Motor neuron (in vitro differentiated cells): Measurements from ENCODE around the gene DDIAS. TPM values are rescaled to one million over a fixed set of nuclear protein-coding genes. Genes with fewer than 3 reads are reported as not detected.
"Not testable (repeated sequence)": the region's sequence is repeated elsewhere in the genome, so short reads cannot be mapped to it uniquely, and the experiment has no call there.

Source experiments
- ATAC-seq, 8 experiments: fragments of 200-7000 bp; cut with Tn5 transposase; replicated peaks in 6 of 8; 2 replicates each; pipeline ENCODE4 v1.8.0; 2021; ENCODE audit warnings: mild to moderate bottlenecking in 8 of 8, moderate library complexity in 8 of 8
- H3K27ac ChIP-seq, 2 donors: fragments of 250-450 bp; sonication (Bioruptor Pico); 2 replicates each; pipeline ENCODE4 v1.9.0; 2021; ENCODE audit warnings: antibody characterized with exemption in 2 of 2, mild to moderate bottlenecking in 2 of 2, moderate library complexity in 1 of 2
- H3K4me1 ChIP-seq, 2 donors: fragments of 250-450 bp; sonication (Bioruptor Pico); replicated peaks in 1 of 2; 2 replicates each; pipeline ENCODE4 v1.6.1; 2021; ENCODE audit warnings: antibody characterized with exemption in 2 of 2, mild to moderate bottlenecking in 2 of 2, moderate library complexity in 1 of 2
- H3K4me3 ChIP-seq, 5 donors: fragments of 250-450 bp; sonication (Bioruptor Pico); 2 replicates each; pipeline ENCODE4 v1.9.0; 2021; ENCODE audit warnings: antibody characterized with exemption in 5 of 5, mild to moderate bottlenecking in 5 of 5, moderate library complexity in 4 of 5
- WGBS, 10 experiments: fragments of 450-650 bp; shearing (Covaris generic); methylation state at CpG; one replicate each; pipeline ENCODE4 v1.0.0; 2022; 5-methylcytosine and 5-hydroxymethylcytosine counted together
- in situ Hi-C, 9 experiments: fragments of 400-800 bp; cut with MboI; loops; one replicate each; pipeline ENCODE4 v1.15.0; 2021; ENCODE audit warnings: low sequenced_read_pairs in 9 of 9, low pct_unique_long_range_greater_than_20kb in 2 of 9; ENCODE audit not compliant: unreplicated experiment in 9 of 9
- total RNA-seq, 8 experiments: library from RNA; unstranded; fragments of 300-600 nt; gene quantifications; 2 replicates each; pipeline versions ENCODE4 v1.2.3 to v1.2.4, GENCODE V29; 2022

DDIAS gene
- total RNA-seq, 8 experiments from 2014 or later: 0.23 to 9.4 (median 0.77) TPM

DNA sequence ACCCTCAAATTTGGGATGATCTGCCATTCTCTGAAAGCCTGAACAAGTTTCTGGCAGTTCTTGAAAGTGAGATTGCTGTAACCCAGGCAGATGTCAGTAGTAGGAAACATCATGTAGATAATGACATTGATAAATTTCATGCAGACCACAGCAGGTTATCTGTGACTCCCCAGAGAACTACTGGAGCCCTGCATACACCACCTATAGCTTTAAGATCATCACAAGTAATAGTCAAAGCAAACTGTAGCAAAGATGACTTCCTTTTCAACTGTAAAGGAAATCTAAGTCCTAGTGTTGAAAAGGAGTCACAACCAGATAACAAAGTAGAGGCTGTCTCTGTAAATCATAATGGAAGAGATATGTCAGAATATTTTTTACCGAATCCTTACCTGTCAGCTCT lies 31.0 kb downstream of the DDIAS start:
- H3K27ac ChIP-seq: no peak overlapping the region
- in situ Hi-C loops: no loop called here
- no peak for ATAC-seq
- H3K4me3 ChIP-seq: no peak overlapping the region
- 92 to 100% (median 100%) methylated on average over 1 of the region's 1 CpG; no CpG with 5 or more reads in 2 of the 10 experiments for WGBS, 10 experiments
- no peaks in the 10 kb centered on the region for H3K4me1 ChIP-seq

DNA sequence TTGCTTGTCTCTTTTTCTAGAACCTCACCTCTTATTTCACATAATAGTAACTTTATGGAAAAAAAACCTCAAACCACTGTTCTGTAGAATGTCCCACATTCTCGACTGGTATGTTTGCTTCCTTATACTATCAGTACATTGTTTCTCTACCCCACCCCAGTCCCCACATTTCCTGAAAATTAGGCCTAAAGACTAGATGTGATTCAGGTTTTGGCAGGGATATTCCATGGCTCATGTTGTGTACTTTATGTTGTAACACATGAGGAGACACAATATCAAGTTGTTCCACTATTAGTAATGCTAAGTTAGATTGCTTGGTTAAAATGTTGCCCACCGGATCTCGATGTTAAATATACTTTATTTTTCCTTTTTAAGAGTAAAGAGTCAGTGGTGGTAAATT lies 34.7 kb downstream of the DDIAS start:
- in situ Hi-C loops: no loop called here
- 40 to 100% (median 97%) methylated on average over 1 to 3 of the region's 3 CpGs; no CpG with 5 or more reads in 3 of the 10 experiments for WGBS, 10 experiments

DNA sequence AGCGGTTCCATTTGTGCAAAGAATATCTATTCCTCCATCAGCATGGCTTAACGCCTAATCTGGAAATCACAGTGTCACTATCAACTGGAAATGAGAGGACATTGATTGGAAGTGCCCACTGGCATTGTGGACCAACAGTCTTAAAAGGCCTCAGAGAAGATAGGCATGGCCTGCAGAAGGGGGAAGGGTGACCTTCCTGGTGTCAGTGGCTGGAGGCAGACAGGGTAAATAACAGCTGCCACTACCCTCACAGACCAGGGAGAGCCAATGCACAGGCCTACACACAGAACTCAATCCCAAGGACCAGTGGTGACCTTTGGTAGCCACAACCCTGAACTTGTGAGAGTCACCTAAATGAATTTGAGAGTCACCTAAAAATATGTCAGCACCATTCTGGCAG lies 36.0 kb downstream of the DDIAS start:
- Histone ChIP-seq H3K4me1 (no peaks in the 10 kb centered on the region), H3K4me3 (no peak overlapping the region), H3K27ac (no peak overlapping the region)
- in situ Hi-C loops: no loop called here
- WGBS, 10 experiments: 80 to 100% (median 100%) methylated on average over 1 to 2 of the region's 2 CpGs; no CpG with 5 or more reads in 2 of the 10 experiments
- no peak for ATAC-seq

More for the DNA sequence above, 34.7 kb downstream of the DDIAS start:
- H3K27ac ChIP-seq: no peak overlapping the region
- no peak overlapping the region for H3K4me3 ChIP-seq
- no peaks in the 10 kb centered on the region for H3K4me1 ChIP-seq
- ATAC-seq: no peak

DNA sequence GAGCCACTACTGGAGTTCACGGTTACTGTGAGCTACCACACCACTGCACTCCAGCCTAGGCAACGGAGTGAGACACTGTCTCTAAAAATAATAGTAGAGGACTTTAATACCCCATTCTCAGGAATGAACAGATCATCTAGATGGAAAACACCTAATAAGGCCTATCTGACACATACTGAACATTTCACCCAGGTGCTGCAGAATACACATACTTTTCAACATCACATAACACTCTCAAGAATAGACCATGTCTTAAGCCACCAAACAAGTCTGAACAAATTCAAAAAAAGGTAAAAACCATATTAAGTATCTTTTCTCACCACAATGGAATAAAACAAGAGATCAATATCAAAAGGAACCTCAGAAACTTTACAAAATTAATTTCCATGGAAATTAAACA lies 37.9 kb downstream of the DDIAS start:
- no peak for ATAC-seq
- WGBS, 10 experiments: 90 to 100% (median 100%) methylated on average over 1 to 2 of the region's 2 CpGs; no CpG with 5 or more reads in 6 of the 10 experiments
- Histone ChIP-seq H3K4me3 (no peak overlapping the region), H3K4me1 (no peaks in the 10 kb centered on the region), H3K27ac (no peak overlapping the region)
- in situ Hi-C loops: no loop called here

DNA sequence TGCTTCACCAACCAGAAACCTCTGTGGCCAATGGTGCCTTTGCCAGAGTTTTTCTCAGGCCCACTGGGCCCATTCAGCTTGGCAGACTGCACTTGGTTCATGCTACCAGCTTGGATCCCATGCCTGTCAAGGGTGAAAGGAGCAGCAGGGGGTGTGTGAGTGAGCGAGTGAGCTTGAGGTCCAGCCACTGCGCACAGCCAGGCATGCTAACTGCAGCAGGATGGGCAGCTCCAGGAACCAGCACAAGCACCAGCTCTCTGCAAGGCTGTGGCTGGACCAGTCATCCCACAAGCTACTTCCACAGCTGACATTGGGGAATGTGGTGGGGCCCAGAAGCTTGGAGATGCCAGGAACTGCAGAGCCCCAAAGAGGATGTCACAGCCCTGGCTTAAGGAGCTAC lies 40.8 kb downstream of the DDIAS start:
- ATAC-seq: no peak
- WGBS, 10 experiments: 92 to 100% (median 100%) methylated on average over 1 to 2 of the region's 2 CpGs; no CpG with 5 or more reads in 5 of the 10 experiments
- Histone ChIP-seq H3K27ac (no peak overlapping the region), H3K4me1 (no peaks in the 10 kb centered on the region), H3K4me3 (no peak overlapping the region)
- in situ Hi-C loops: no loop called here

DNA sequence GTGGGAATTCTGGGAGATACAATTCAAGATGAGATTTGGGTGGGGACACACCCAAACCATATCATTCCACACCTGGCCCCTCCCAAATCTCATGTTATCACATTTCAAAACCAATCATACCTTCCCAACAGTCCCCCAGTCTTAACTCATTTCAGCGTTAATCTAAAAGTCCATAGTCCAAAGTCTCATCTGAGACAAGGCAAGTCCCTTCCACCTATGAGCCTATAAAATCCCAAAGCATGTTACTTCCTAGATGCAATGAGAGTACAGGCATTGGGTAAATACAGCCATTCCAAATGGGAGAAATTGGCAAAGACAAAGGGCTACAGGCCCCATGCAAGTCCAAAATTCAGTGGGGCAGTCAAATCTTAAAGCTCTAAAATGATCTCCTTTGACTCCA lies 41.9 kb downstream of the DDIAS start:
- in situ Hi-C loops, H3K4me1 ChIP-seq, H3K27ac ChIP-seq, H3K4me3 ChIP-seq, ATAC-seq: not testable (repeated sequence)
- 100% methylated on average over 1 of the region's 1 CpG; no CpG with 5 or more reads in 6 of the 10 experiments for WGBS, 10 experiments

DNA sequence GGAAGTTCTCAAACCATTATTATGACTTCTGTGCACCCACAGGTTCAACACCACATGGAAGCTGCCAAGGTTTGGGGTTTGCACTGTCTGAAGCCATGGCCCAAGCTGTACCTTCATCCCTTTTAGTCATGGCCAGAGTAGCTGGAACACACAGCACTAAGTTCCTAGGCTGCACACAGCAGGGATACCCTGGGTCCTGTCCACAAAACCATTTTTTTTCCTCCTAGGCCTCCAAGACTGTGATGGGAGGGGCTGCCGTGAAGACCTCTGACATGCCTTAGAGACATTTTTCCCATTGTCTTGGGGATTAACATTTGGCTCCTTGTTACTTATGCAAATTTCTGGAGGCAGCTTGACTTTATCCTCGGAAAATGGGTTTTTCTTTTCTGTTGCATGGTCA lies 42.7 kb downstream of the DDIAS start:
- Histone ChIP-seq H3K27ac (no peak overlapping the region), H3K4me3 (no peak overlapping the region), H3K4me1 (no peaks in the 10 kb centered on the region)
- ATAC-seq: no peak
- WGBS, 10 experiments: 7 to 100% (median 45%) methylated on average over 1 to 2 of the region's 2 CpGs; no CpG with 5 or more reads in 3 of the 10 experiments
- in situ Hi-C loops: no loop called here

DNA sequence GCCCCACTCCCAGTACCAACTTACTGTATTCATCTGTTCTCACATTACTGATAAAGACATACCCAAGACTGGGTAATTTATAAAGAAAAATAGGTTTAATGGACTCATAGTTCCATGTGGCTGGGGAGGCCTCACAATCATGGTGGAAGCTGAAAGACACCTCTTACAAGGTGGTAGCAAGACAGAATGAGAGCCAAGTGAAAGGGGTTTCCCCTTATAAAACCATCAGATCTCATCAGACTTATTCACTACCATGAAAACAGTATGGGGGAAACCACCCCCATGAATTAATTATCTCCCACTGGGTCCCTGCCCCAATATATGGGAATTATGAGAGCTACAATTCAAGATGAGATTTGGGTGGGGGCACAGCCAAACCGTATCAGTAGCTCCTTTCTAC lies 43.5 kb downstream of the DDIAS start:
- in situ Hi-C loops, H3K4me3 ChIP-seq, H3K4me1 ChIP-seq, ATAC-seq, H3K27ac ChIP-seq: not testable (repeated sequence)
- WGBS, 10 experiments: 86 to 88% methylated on average over 1 of the region's 1 CpG; no CpG with 5 or more reads in 8 of the 10 experiments

DNA sequence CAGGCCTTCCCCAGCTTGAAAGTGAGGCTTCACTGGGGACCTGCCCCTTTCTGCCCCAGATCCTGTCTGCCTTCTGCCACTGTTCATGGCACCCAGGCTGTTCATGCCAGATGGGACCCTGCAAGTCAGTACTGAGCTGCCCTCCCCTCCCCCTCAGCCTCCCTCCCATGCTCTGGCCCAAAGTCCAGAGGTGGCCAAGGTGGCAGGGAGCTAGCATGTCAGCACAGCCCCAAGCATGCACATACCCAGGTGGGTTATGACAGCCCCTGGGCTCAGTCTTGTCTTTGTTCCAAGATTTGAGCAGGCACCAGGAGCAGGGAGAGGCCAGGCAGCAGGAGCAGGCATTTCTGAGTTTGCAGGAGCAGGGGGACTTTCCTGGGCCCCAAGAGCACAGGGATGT lies 44.1 kb downstream of the DDIAS start:
- ATAC-seq: no peak
- no peaks in the 10 kb centered on the region for H3K4me1 ChIP-seq
- H3K4me3 ChIP-seq: no peak overlapping the region
- in situ Hi-C loops: no loop called here
- H3K27ac ChIP-seq: no peak overlapping the region

DNA sequence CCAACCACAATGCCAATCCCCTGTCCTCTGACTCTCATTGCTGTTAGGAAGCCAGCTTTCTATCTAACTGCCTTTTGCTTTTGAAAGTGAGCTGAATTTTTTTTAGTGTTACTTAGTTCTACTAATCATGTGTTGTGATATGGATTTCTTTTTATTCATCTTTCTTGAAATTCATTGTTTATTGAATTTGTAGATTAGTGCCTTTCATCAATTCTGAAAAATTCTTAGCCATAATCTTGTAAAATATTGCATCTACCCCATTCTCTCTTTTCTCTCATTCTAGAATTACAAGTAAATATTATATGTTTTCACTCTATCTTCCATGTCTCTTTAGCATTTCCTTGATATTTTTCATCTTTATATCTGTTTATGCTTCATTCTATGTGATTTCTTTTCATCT lies 47.8 kb downstream of the DDIAS start:
- Histone ChIP-seq H3K4me1 (no peaks in the 10 kb centered on the region), H3K27ac (no peak overlapping the region), H3K4me3 (no peak overlapping the region)
- ATAC-seq: no peak
- in situ Hi-C loops: no loop called here

DNA sequence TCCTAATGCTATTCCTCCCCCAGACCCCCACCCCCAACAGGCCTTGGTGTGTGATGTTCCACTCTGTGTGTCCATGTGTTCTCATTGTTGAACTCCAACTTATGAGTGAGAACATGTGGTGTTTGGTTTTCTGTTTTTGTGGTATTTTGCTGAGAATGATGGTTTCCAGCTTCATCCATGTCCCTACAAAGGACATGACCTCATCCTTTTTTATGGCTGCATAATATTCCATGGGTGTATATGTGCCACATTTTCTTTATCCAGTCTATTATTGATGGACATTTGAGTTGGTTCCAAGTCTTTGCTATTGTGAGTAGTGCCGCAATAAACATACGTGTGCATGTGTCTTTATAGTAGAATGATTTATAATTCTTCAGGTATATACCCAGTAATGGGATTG lies 49.0 kb downstream of the DDIAS start:
- H3K4me3 ChIP-seq, H3K4me1 ChIP-seq, H3K27ac ChIP-seq, ATAC-seq, in situ Hi-C loops: not testable (repeated sequence)
- WGBS, 10 experiments: 83 to 100% (median 100%) methylated on average over 1 to 2 of the region's 2 CpGs; no CpG with 5 or more reads in 6 of the 10 experiments

DNA sequence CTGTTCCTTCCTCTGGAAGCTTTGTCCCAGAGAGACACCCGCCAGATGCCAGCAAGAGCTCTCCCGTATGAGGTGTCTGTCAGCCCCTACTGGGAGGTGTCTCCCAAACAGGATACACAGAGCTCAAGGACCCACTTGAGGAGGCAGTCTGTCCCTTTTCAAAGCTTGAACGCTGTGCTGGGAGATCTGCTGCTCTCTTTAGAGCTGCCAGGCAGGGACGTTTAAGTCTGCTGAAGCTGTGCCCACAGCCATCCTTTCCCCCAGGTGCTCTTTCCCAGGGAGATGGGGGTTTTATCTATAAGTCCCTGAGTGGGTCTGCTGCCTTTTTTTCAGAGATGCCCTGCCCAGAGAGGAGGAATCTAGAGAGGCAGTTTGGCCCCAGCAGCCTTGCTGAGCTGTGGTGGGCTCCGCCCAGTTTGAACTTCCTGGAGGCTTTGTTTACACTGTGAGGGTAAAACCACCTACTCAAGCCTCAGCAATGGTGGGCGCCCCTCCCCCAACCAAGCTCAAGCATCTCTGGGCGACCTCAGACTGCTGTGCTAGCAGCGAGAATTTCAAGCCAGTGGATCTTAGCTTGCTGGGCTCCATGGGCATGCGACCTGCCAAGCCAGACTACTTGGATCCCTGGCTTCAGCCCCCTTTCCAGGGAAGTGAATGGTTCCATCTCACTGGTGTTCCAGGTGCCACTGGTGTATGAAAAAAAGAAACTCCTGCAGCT lies 54.4 kb downstream of the DDIAS start:
- H3K4me1 ChIP-seq, H3K27ac ChIP-seq, H3K4me3 ChIP-seq, in situ Hi-C loops, ATAC-seq: not testable (repeated sequence)
- WGBS, 10 experiments: 40 to 92% (median 54%) methylated on average over 2 to 5 of the region's 9 CpGs; no CpG with 5 or more reads in 3 of the 10 experiments

DNA sequence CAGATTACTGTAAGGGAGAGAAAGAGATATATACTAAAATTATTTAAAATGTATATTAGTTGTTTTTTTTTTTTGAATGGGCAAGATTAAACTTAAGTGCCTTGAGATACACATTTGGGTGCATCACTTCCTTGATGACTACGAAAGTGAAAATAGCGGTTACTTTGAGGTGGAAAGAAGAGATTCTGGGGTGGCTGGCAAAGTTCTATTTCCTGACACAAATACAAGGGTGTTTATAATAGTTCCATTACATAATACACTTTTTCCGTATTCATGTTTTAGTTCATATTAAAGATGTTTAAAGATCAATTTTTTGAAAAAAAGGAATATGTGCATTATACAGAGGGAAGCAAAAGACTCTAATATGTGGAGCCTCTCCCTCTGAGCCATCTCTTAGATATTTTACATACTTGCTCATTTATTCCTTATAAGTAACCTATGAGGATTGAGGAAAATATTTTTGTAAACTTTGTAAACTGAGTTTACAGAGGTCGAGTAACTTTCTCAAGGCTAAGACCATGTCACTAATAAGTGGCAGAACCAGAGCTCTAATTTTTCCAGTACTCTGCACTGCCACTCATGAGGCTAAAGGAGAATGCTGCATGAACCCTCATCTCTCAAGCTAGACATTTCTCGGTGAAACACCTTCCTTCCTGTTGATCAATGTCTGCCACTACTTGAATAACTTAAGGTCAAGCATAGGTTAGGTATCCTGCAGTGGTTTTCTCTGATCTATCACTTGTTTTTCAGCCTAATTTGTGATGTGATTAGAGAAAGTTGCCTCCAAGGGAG lies 58.6 kb downstream of the DDIAS start:
- ATAC-seq: peak in 2 of 8 experiments; percentile 52 to 62
- in situ Hi-C loops: no loop called here
- WGBS, 10 experiments: 0 to 93% (median 75%) methylated on average over 1 to 4 of the region's 5 CpGs; no CpG with 5 or more reads in 1 of the 10 experiments
- Histone ChIP-seq H3K4me3 (no peak overlapping the region), H3K27ac (no peak overlapping the region), H3K4me1 (no peaks in the 10 kb centered on the region)
